Sigmoid colon (tissue), 7 donors: Measurements from ENCODE around the gene DNHD1. TPM values are rescaled to one million over a fixed set of nuclear protein-coding genes. Genes with fewer than 3 reads are reported as not detected.

Experiments used
- DNase-seq: peaks from one replicate; pipeline ENCODE4 v3.0.0-alpha.2; 2019
- H3K27ac ChIP-seq, 4 donors: fragments of 200-600 bp; sonication (generic); one replicate each; pipeline ENCODE4 v1.5.1; 2016 to 2019; ENCODE audit warnings: mild to moderate bottlenecking in 1 of 4
- H3K27me3 ChIP-seq, 3 donors: fragments of 200-600 bp; sonication (generic); one replicate each; pipeline ENCODE4 v1.5.1; 2019; ENCODE audit warnings: mild to moderate bottlenecking in 1 of 3
- H3K36me3 ChIP-seq, 4 donors: fragments of 200-600 bp; sonication (generic); one replicate each; pipeline ENCODE4 v1.5.1; 2016 to 2019
- H3K4me1 ChIP-seq, 4 donors: fragments of 200-600 bp; sonication (generic); one replicate each; pipeline ENCODE4 v1.5.1; 2017 to 2019
- H3K4me3 ChIP-seq, 4 donors: fragments of 200-600 bp; sonication (generic); one replicate each; pipeline ENCODE4 v1.5.1; 2017 to 2019; ENCODE audit warnings: mild to moderate bottlenecking in 2 of 4, moderate library complexity in 1 of 4
- H3K9me3 ChIP-seq, 4 donors: fragments of 200-600 bp in 3 of 4; sonication (generic) in 3 of 4; one replicate each; pipeline versions ENCODE4 v1.5.1 to v1.6.1; 2013 to 2019
- CTCF ChIP-seq, 4 experiments: fragments of 450-650 bp in 3 of 4; fragments of 200-600 bp in 1 of 4; IDR thresholded peaks; one replicate each; pipeline ENCODE4 v1.5.1; 2016 to 2019; ENCODE audit warnings: antibody characterized with exemption in 4 of 4, mild to moderate bottlenecking in 3 of 4, moderate library complexity in 2 of 4
- EP300 ChIP-seq, 4 donors: sonication (generic); formaldehyde crosslinking; IDR thresholded peaks; one replicate each; pipeline ENCODE4 v1.6.1; 2017; ENCODE audit warnings: antibody characterized with exemption in 4 of 4
- POLR2A ChIP-seq, 2 donors: fragments of 450-650 bp; IDR thresholded peaks; one replicate each; pipeline ENCODE4 v1.6.1; 2016; ENCODE audit warnings: antibody characterized with exemption in 2 of 2, mild to moderate bottlenecking in 2 of 2, moderate library complexity in 2 of 2
- POLR2AphosphoS5 ChIP-seq, 4 donors: sonication (generic); formaldehyde crosslinking; IDR thresholded peaks; one replicate each; pipeline ENCODE4 v1.6.1; 2017; ENCODE audit warnings: antibody characterized with exemption in 4 of 4
- WGBS, 2 donors: extraction: QIAGEN DNeasy Blood & Tissue Kit; methylation state at CpG; one replicate each; pipeline ENCODE4 v1.1.7; 2013; 5-methylcytosine and 5-hydroxymethylcytosine counted together
- intact Hi-C: fragments of 100-400 bp; cut with DNase I; formaldehyde crosslinking; loops from one replicate; pipeline ENCODE4 v1.15.1; 2023
- polyA plus RNA-seq, 3 donors: library from polyadenylated mRNA; stranded (reverse); fragments of 200-250 nt; gene quantifications; one replicate each; pipeline ENCODE4 v1.2.3, GENCODE V29; 2013
- total RNA-seq, 4 donors: library from RNA; depleted of rRNA; stranded (reverse); fragments of >200 nt; gene quantifications; one replicate each; pipeline ENCODE4 v1.1.0, GENCODE V29; 2016
- donor health status: healthy with polysubstance abuse.
- donor health status: Bipolar disorder and iron deficiency.
- donor health status: healthy.

The DNHD1 gene
- total and polyA plus RNA-seq, 7 donors, result 1.4 to 29.9 (median 12.5) TPM

- H3K9me3 ChIP-seq, result no peaks in the 10 kb centered on the region
- peaks cover 0 to under 1% (median 0%) of the 10 kb centered on the region in 4 donors for H3K4me1 ChIP-seq
- DNase-seq, result no peak
- TF ChIP-seq EP300 (IDR thresholded peaks at IDR 0.05) (no peak), POLR2A (IDR thresholded peaks at IDR 0.05) (no peak), CTCF (IDR thresholded peaks at IDR 0.05) (no peak), POLR2AphosphoS5 (IDR thresholded peaks at IDR 0.05) (no peak)
- peaks cover 0 to 18% (median 0%) of the 10 kb centered on the region in 4 donors for H3K36me3 ChIP-seq
- H3K27ac ChIP-seq, result no peak overlapping the region
- intact Hi-C loops, result no loop called here
- H3K4me3 ChIP-seq, result no peak overlapping the region
- 94 to 95% methylated on average over 4 of the region's 4 CpGs for WGBS, 2 donors
- no peaks in the 10 kb centered on the region for H3K27me3 ChIP-seq
Measured at GRCh38 chr11:6563121-6563619, 66.1 kb downstream of the DNHD1 start.

GRCh38 chr11:6563667-6564066 is 66.6 kb downstream of the DNHD1 start:
- intact Hi-C loops, result no loop called here
- Histone ChIP-seq H3K9me3 (no peaks in the 10 kb centered on the region), H3K4me1 (peaks cover 0 to 6% (median 2%) of the 10 kb centered on the region in 4 donors), H3K36me3 (peaks cover 0 to 18% (median 0%) of the 10 kb centered on the region in 4 donors), H3K27ac (no peak overlapping the region), H3K4me3 (no peak overlapping the region), H3K27me3 (no peaks in the 10 kb centered on the region)
- no peak for TF ChIP-seq EP300 (IDR thresholded peaks at IDR 0.05)
- no peak for TF ChIP-seq CTCF (IDR thresholded peaks at IDR 0.05)
- TF ChIP-seq POLR2AphosphoS5 (IDR thresholded peaks at IDR 0.05), result no peak
- no peak for TF ChIP-seq POLR2A (IDR thresholded peaks at IDR 0.05)
- 90 to 92% methylated on average over 10 of the region's 10 CpGs for WGBS, 2 donors
- DNase-seq, result no peak

GRCh38 chr11:6565325-6565724 is 68.2 kb downstream of the DNHD1 start:
- Histone ChIP-seq H3K27ac (no peak overlapping the region), H3K4me3 (no peak overlapping the region), H3K27me3 (no peaks in the 10 kb centered on the region), H3K4me1 (peaks cover 0 to 9% (median 3%) of the 10 kb centered on the region in 4 donors), H3K9me3 (no peaks in the 10 kb centered on the region), H3K36me3 (peaks cover 0 to 18% (median 0%) of the 10 kb centered on the region in 4 donors)
- intact Hi-C loops, result no loop called here
- DNase-seq, result no peak
- no peak for TF ChIP-seq CTCF (IDR thresholded peaks at IDR 0.05)
- TF ChIP-seq POLR2A (IDR thresholded peaks at IDR 0.05), result no peak
- no peak for TF ChIP-seq EP300 (IDR thresholded peaks at IDR 0.05)
- TF ChIP-seq POLR2AphosphoS5 (IDR thresholded peaks at IDR 0.05), result no peak
- 89 to 94% methylated on average over 2 of the region's 2 CpGs for WGBS, 2 donors

GRCh38 chr11:6565988-6566703 is 69.1 kb downstream of the DNHD1 start:
- intact Hi-C loops, result no loop called here
- WGBS, 2 donors, result 92 to 94% methylated on average over 5 of the region's 5 CpGs
- TF ChIP-seq POLR2AphosphoS5 (IDR thresholded peaks at IDR 0.05), result no peak
- TF ChIP-seq CTCF (IDR thresholded peaks at IDR 0.05), result no peak
- no peak for TF ChIP-seq EP300 (IDR thresholded peaks at IDR 0.05)
- no peak for TF ChIP-seq POLR2A (IDR thresholded peaks at IDR 0.05)
- H3K27me3 ChIP-seq, result no peaks in the 10 kb centered on the region
- no peak for DNase-seq
- peaks cover 0 to 9% (median 7%) of the 10 kb centered on the region in 4 donors for H3K4me1 ChIP-seq
- no peak overlapping the region for H3K4me3 ChIP-seq
- no peak overlapping the region for H3K27ac ChIP-seq
- peaks cover 0 to 25% (median 0%) of the 10 kb centered on the region in 4 donors for H3K36me3 ChIP-seq
- no peaks in the 10 kb centered on the region for H3K9me3 ChIP-seq
